Measurements from ENCODE around the gene KLK10. TPM values are rescaled to one million over a fixed set of nuclear protein-coding genes. Genes with fewer than 3 reads are reported as not detected.

KLK10 gene
- total RNA-seq, 1 experiment from 2014 or later: not detected

- BruUV-seq (replicated peaks): no TSS peak
- H3K9me3 ChIP-seq (ENCODE audit: control insufficient read depth, insufficient read depth, low read depth, low read length): no peaks in the 10 kb centered on the region
- no peak within 1 kb of the TSS for H3K4me3 ChIP-seq (ENCODE audit: low read depth in 2 of 2, low read length in 2 of 2)
- POLR2A ChIA-PET: interaction anchor here (0.8 kb wide), 1 partner anchor 55 kb away, joined by 4 read pairs; no protein-coding TSS in a partner anchor
- TF ChIP-seq TCF7L2 (IDR thresholded peaks at IDR 0.05; ENCODE audit: low read depth, low read length) (no peak), CTCF (IDR thresholded peaks at IDR 0.05) (no peak), POLR2AphosphoS5 (IDR thresholded peaks at IDR 0.05; ENCODE audit: low read depth, low read length) (no peak), REST (IDR thresholded peaks at IDR 0.05; ENCODE audit: insufficient read depth in 1 of 2, low read depth in 2 of 2, low read length in 1 of 2) (no peak), SIN3A (IDR thresholded peaks at IDR 0.05; ENCODE audit: borderline replicate concordance, insufficient read depth, low read depth, low read length) (no peak)
- no peaks in the 10 kb centered on the region for H3K36me3 ChIP-seq (ENCODE audit: control insufficient read depth, insufficient read depth, low read length)
- H3K27me3 ChIP-seq (ENCODE audit: control insufficient read depth, insufficient read depth, low read length): no peaks in the 10 kb centered on the region; the same call in 1 of the 2 replicates
- no peak within 1 kb of the TSS for H3K27ac ChIP-seq (ENCODE audit: low read length)
- no peaks in the 10 kb centered on the region for H3K4me1 ChIP-seq (ENCODE audit: control insufficient read depth, insufficient read depth, low read length)
- ATAC-seq (no peak), DNase-seq (ENCODE audit: low read depth, low spot score) (no peak)
- in situ Hi-C loops (cut with HindIII; ENCODE audit: low pct_unique_long_range_greater_than_20kb, low sequenced_read_pairs) (no loop called here), intact Hi-C loops (cut with micrococcal nuclease; ENCODE audit: unreplicated experiment) (no loop called here)
- CTCF ChIA-PET: interaction anchor here (0.7 kb wide), 1 partner anchor 17 kb away, joined by 9 read pairs; no protein-coding TSS in a partner anchor
Measured at GRCh38 chr19:51001515-51001914, 18.0 kb downstream of the KLK10 start, which contains the start of gene KLK8. Gene KLK8, minus strand, starts transcription at chr19:51001604. Its CDS starts 437 bp downstream, at chr19:51001167.

GRCh38 chr19:51000981-51001380 lies 18.5 kb downstream of the KLK10 start:
- Histone ChIP-seq H3K27ac (ENCODE audit: low read length) (no peak overlapping the region), H3K4me3 (ENCODE audit: low read depth in 2 of 2, low read length in 2 of 2) (no peak overlapping the region), H3K36me3 (ENCODE audit: control insufficient read depth, insufficient read depth, low read length) (no peaks in the 10 kb centered on the region), H3K4me1 (ENCODE audit: control insufficient read depth, insufficient read depth, low read length) (no peaks in the 10 kb centered on the region), H3K27me3 (ENCODE audit: control insufficient read depth, insufficient read depth, low read length) (no peaks in the 10 kb centered on the region; the same call in 1 of the 2 replicates), H3K9me3 (ENCODE audit: control insufficient read depth, insufficient read depth, low read depth, low read length) (no peaks in the 10 kb centered on the region)
- ATAC-seq (no peak), DNase-seq (ENCODE audit: low read depth, low spot score) (no peak)
- no TSS peak for BruUV-seq (replicated peaks)
- ChIA-PET POLR2A (interaction anchor here (0.8 kb wide), 1 partner anchor 55 kb away, joined by 4 read pairs; no protein-coding TSS in a partner anchor), CTCF (interaction anchor here (0.5 to 0.7 kb wide), 2 partner anchors 17 to 70 kb away, joined by 3 to 9 read pairs; no protein-coding TSS in a partner anchor)
- in situ Hi-C loops (cut with HindIII; ENCODE audit: low pct_unique_long_range_greater_than_20kb, low sequenced_read_pairs) (no loop called here), intact Hi-C loops (cut with micrococcal nuclease; ENCODE audit: unreplicated experiment) (no loop called here)
- TF ChIP-seq CTCF (IDR thresholded peaks at IDR 0.05) (no peak), REST (IDR thresholded peaks at IDR 0.05; ENCODE audit: insufficient read depth in 1 of 2, low read depth in 2 of 2, low read length in 1 of 2) (no peak), POLR2AphosphoS5 (IDR thresholded peaks at IDR 0.05; ENCODE audit: low read depth, low read length) (no peak), TCF7L2 (IDR thresholded peaks at IDR 0.05; ENCODE audit: low read depth, low read length) (no peak), SIN3A (IDR thresholded peaks at IDR 0.05; ENCODE audit: borderline replicate concordance, insufficient read depth, low read depth, low read length) (no peak)

Measured in Panc1 (cell line).